Mucosa of rectum (tissue), 2 donors: ENCODE data around the gene ELL.
"Not testable (repeated sequence)": the region's sequence is repeated elsewhere in the genome, so short reads cannot be mapped to it uniquely, and the experiment has no call there.

ENCODE experiments used
- H3K27ac ChIP-seq, 2 donors: one replicate each; pipeline ENCODE4 v1.7.0; 2013; ENCODE audit warnings: inconsistent platforms in 2 of 2, low read depth in 2 of 2, low read length in 2 of 2
- H3K27me3 ChIP-seq, 2 donors: one replicate each; pipeline ENCODE4 v1.7.0; 2013; ENCODE audit warnings: low read length in 2 of 2; ENCODE audit not compliant: control insufficient read depth in 2 of 2, insufficient read depth in 2 of 2
- H3K36me3 ChIP-seq, 2 donors: one replicate each; pipeline ENCODE4 v1.7.0; 2013; ENCODE audit warnings: low read length in 2 of 2; ENCODE audit not compliant: control insufficient read depth in 2 of 2, insufficient read depth in 2 of 2
- H3K4me1 ChIP-seq, 2 donors: one replicate each; pipeline ENCODE4 v1.7.0; 2013; ENCODE audit warnings: low read length in 2 of 2, mild to moderate bottlenecking in 1 of 2; ENCODE audit not compliant: control insufficient read depth in 2 of 2, insufficient read depth in 2 of 2
- H3K4me3 ChIP-seq, 2 donors: one replicate each; pipeline ENCODE4 v1.7.0; 2013; ENCODE audit warnings: low read length in 2 of 2
- H3K9ac ChIP-seq, 2 donors: one replicate each; pipeline ENCODE4 v1.7.0; 2013; ENCODE audit warnings: low read length in 2 of 2, low read depth in 1 of 2, mild to moderate bottlenecking in 1 of 2
- H3K9me3 ChIP-seq, 2 donors: one replicate each; pipeline ENCODE4 v1.7.0; 2013; ENCODE audit warnings: low read length in 2 of 2; ENCODE audit not compliant: control insufficient read depth in 2 of 2
- donor health status: healthy.
- donor health status: Normal muscosa, but diverticular disease.

Gene ELL

GRCh38 chr19:18415178-18415867 lies 106.5 kb downstream of the ELL start:
- peaks cover 8 to 9% of the 10 kb centered on the region in 2 donors for H3K27me3 ChIP-seq
- H3K4me3 ChIP-seq: peak overlapping the region in 1 of 2 donors; percentile 4
- H3K36me3 ChIP-seq: no peaks in the 10 kb centered on the region
- peaks cover 30 to 43% of the 10 kb centered on the region in 2 donors for H3K4me1 ChIP-seq
- peak overlapping the region; percentile 79 to 89 for H3K27ac ChIP-seq
- peak overlapping the region; percentile 17 to 43 for H3K9ac ChIP-seq
- H3K9me3 ChIP-seq: no peaks in the 10 kb centered on the region

DNA sequence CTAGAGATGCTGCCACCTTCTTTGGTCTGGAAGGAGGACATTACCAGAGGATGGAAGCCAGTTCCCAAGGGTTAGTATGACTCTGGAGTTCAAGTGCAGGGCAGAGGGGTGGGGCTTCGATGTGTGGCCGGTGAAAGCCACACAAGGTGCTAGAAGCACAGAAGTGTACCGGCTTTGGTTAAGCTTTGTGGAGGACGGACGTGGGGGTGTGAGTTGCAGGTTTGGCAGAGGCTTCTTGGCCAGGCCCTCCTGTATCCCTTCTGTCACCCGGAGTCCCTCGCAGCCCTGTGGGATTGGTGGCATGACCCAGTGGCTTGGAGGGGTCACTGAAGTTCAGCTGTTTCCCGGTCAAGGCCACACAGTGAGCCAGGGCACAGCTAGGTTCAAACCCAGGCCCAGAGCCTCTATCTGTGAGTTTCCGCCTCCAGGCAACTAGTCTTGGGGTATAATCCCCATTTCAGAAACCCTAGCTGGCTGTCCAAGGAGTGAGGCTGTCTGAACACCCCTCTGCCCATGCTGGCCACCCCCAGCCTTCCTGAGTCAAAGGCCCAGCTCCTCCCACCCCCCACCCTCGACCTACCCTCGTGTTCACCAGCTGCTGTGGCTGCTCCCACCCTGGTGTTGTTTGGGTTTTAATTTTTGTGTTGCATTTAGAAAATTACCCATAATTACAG lies 107.2 kb downstream of the ELL start:
- Histone ChIP-seq H3K27me3 (peaks cover 8 to 9% of the 10 kb centered on the region in 2 donors), H3K27ac (peak overlapping the region; percentile 79 to 89), H3K9me3 (no peaks in the 10 kb centered on the region), H3K4me3 (no peak overlapping the region), H3K4me1 (peaks cover 30 to 43% of the 10 kb centered on the region in 2 donors), H3K9ac (peak overlapping the region; percentile 14 to 43), H3K36me3 (no peaks in the 10 kb centered on the region)

DNA sequence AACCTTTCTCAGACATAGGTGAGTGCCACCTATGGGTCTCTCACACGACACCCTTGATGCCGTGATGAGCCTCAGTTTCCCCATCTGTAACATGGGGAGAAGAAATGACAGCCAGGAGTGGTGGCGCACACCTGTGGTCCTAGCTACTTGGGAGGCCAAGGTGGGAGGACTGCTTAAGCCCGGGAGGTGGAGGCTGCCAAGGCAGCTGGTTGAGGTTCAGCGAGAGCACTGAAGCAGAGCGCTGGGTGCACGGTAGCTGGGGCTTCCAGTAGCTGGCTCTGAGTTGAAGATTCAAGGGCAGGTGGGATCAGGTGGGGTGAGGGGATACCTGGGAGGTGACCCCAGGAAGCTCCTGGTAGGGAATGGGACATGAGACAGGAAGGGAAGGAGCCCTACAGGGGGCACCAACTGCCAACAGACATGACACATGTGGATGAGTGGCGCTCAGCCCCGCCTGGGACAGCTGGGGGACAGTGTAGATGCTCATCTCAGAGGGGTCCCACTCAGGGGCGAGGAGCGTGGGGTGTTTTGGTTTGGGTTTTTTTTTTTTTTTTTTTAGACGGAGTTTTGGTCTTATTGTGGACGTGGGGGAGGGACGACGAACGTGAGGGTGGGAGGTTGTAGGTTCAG lies 109.1 kb downstream of the ELL start:
- Histone ChIP-seq H3K36me3 (no peaks in the 10 kb centered on the region), H3K27me3 (peaks cover 3% of the 10 kb centered on the region in 2 donors), H3K4me3 (no peak overlapping the region), H3K27ac (no peak overlapping the region), H3K4me1 (peaks cover 17 to 35% of the 10 kb centered on the region in 2 donors), H3K9me3 (no peaks in the 10 kb centered on the region), H3K9ac (no peak overlapping the region)

- Histone ChIP-seq H3K4me3 (no peak overlapping the region), H3K9ac (peak overlapping the region; percentile 5), H3K27ac (peak overlapping the region in 1 of 2 donors; percentile 4), H3K4me1 (peaks cover 9% of the 10 kb centered on the region in 2 donors), H3K36me3 (no peaks in the 10 kb centered on the region), H3K27me3 (no peaks in the 10 kb centered on the region), H3K9me3 (no peaks in the 10 kb centered on the region)
Measured at GRCh38 chr19:18408053-18408476, 113.8 kb downstream of the ELL start.

DNA sequence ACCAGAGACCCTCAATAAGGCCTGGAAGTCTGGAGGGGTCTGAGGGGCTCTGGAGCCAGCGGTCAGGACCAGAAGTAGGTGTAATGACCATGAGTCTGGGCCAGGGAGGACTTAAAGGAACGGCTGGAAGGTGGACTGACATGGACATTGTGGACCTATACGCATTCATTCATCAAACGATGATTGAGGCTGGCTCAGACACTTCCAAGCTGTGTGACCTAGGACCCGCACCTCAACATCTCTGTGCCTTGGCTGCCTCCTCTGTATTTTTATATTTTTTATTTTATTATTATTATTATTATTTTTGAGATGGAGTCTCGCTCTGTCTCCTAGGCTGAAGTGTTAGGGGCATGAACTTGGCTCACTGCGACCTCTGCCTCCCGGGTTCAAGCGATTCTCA lies 115.1 kb downstream of the ELL start:
- Histone ChIP-seq H3K27ac (no peak overlapping the region), H3K4me3 (no peak overlapping the region), H3K9me3 (no peaks in the 10 kb centered on the region), H3K36me3 (no peaks in the 10 kb centered on the region), H3K4me1 (peaks cover 9 to 18% of the 10 kb centered on the region in 2 donors), H3K27me3 (no peaks in the 10 kb centered on the region), H3K9ac (no peak overlapping the region)

DNA sequence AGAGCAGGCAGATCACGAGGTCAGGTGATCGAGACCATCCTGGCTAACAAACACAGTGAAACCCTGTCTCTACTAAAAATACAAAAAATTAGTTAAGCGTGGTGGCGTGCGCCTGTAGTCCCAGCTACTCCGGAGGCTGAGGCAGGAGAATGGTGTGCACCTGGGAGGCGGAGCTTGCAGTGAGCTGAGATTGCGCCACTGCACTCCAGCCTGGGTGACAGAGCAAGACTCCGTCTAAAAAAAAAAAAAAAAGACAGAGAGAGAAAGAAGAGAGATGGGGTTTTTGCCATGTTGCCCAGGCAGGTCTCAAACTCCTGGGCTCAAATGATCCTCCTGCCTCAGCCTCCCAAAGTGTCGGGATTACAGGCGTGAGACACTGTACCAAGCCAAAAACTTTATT lies 116.1 kb downstream of the ELL start:
- not testable (repeated sequence) for H3K9me3 ChIP-seq, H3K27me3 ChIP-seq, H3K36me3 ChIP-seq, H3K9ac ChIP-seq, H3K27ac ChIP-seq, H3K4me3 ChIP-seq
- H3K4me1 ChIP-seq: peaks cover 9 to 18% of the 10 kb centered on the region in 2 donors

GRCh38 chr19:18402455-18403248 lies 119.2 kb downstream of the ELL start:
- Histone ChIP-seq H3K27ac (peak overlapping the region; percentile 77 to 88), H3K9ac (peak overlapping the region; percentile 24 to 58), H3K4me3 (peak overlapping the region in 1 of 2 donors; percentile 13), H3K4me1 (peaks cover 9 to 13% of the 10 kb centered on the region in 2 donors)
- H3K27me3 ChIP-seq, H3K36me3 ChIP-seq, H3K9me3 ChIP-seq: not testable (repeated sequence)

- Histone ChIP-seq H3K9me3 (no peaks in the 10 kb centered on the region), H3K36me3 (no peaks in the 10 kb centered on the region), H3K27ac (peak overlapping the region; percentile 77 to 88), H3K4me3 (peak overlapping the region in 1 of 2 donors; percentile 31), H3K9ac (peak overlapping the region; percentile 52 to 58), H3K27me3 (peaks cover 1 to 2% of the 10 kb centered on the region in 2 donors), H3K4me1 (peaks cover 12 to 13% of the 10 kb centered on the region in 2 donors)
Measured at GRCh38 chr19:18401580-18402112, 120.2 kb downstream of the ELL start.

GRCh38 chr19:18399008-18399407 lies 122.9 kb downstream of the ELL start:
- H3K4me3 ChIP-seq: no peak overlapping the region
- H3K4me1 ChIP-seq: peaks cover 11 to 13% of the 10 kb centered on the region in 2 donors
- no peaks in the 10 kb centered on the region for H3K36me3 ChIP-seq
- no peak overlapping the region for H3K27ac ChIP-seq
- no peaks in the 10 kb centered on the region for H3K9me3 ChIP-seq
- peaks cover 4% of the 10 kb centered on the region in 2 donors for H3K27me3 ChIP-seq
- no peak overlapping the region for H3K9ac ChIP-seq
